Hepatocyte (in vitro differentiated cells): Measurements from ENCODE around the gene TUBB2B. TPM values are rescaled to one million over a fixed set of nuclear protein-coding genes. Genes with fewer than 3 reads are reported as not detected.

Experiments used
- DNase-seq: peaks from one replicate; pipeline ENCODE4 v3.0.0-alpha.2; 2016; ENCODE audit warnings: low spot score
- H2AFZ ChIP-seq: fragments of 200-600 bp; sonication (generic); 2 replicates; pipeline ENCODE4 v1.6.0; 2016; ENCODE audit warnings: antibody characterized with exemption, mild to moderate bottlenecking
- H3K27ac ChIP-seq: fragments of 200-600 bp; sonication (generic); 2 replicates; pipeline ENCODE4 v1.5.1; 2016; ENCODE audit warnings: mild to moderate bottlenecking
- H3K27me3 ChIP-seq: fragments of 200-600 bp; sonication (generic); 2 replicates; pipeline ENCODE4 v1.6.1; 2016
- H3K36me3 ChIP-seq: fragments of 200-600 bp; sonication (generic); replicated peaks from 2 replicates; pipeline ENCODE4 v1.5.1; 2016; ENCODE audit warnings: low read depth; ENCODE audit not compliant: insufficient read depth
- H3K4me1 ChIP-seq: fragments of 200-600 bp; sonication (generic); 2 replicates; pipeline ENCODE4 v1.5.1; 2016; ENCODE audit warnings: mild to moderate bottlenecking, moderate library complexity; ENCODE audit not compliant: insufficient read depth
- H3K4me2 ChIP-seq: fragments of 200-600 bp; sonication (generic); 2 replicates; pipeline ENCODE4 v1.6.0; 2016
- H3K4me3 ChIP-seq: fragments of 200-600 bp; sonication (generic); 2 replicates; pipeline ENCODE4 v1.5.1; 2016; ENCODE audit warnings: mild to moderate bottlenecking
- H3K79me2 ChIP-seq: fragments of 200-600 bp; sonication (generic); 2 replicates; pipeline ENCODE4 v1.6.0; 2017; ENCODE audit warnings: mild to moderate bottlenecking
- H3K9me2 ChIP-seq: fragments of 200-600 bp; sonication (generic); replicated peaks from 2 replicates; pipeline ENCODE4 v1.6.0; 2017; ENCODE audit warnings: mild to moderate bottlenecking; ENCODE audit not compliant: insufficient read depth
- H3K9me3 ChIP-seq: fragments of 200-600 bp; sonication (generic); 2 replicates; pipeline ENCODE4 v1.5.1; 2016; ENCODE audit warnings: low read depth, mild to moderate bottlenecking
- H4K20me1 ChIP-seq: fragments of 200-600 bp; sonication (generic); 2 replicates; pipeline ENCODE4 v1.6.0; 2016; ENCODE audit warnings: mild to moderate bottlenecking; ENCODE audit not compliant: insufficient read depth, poor library complexity, severe bottlenecking
- EZH2 ChIP-seq: fragments of 200-600 bp; sonication (generic); IDR thresholded peaks from 2 replicates; pipeline ENCODE4 v1.6.1; 2016; ENCODE audit warnings: antibody characterized with exemption, mild to moderate bottlenecking, borderline replicate concordance
- EZH2phosphoT487 ChIP-seq: fragments of 200-600 bp; sonication (generic); IDR thresholded peaks from one replicate; pipeline ENCODE4 v1.6.1; 2018; ENCODE audit warnings: antibody characterized with exemption, mild to moderate bottlenecking, low read depth, moderate library complexity; ENCODE audit not compliant: unreplicated experiment, severe bottlenecking
- WGBS: methylation state at CpG from one replicate; pipeline ENCODE4 v1.1.6; 2016; ENCODE audit warnings: low lambda C conversion rate; ENCODE audit errors: missing lambda C conversion rate; 5-methylcytosine and 5-hydroxymethylcytosine counted together
- polyA plus RNA-seq: library from polyadenylated mRNA; unstranded; fragments of >200 nt; fragmentation: Nextera tagmentation; extraction: Ambion mirVana; gene quantifications from 2 replicates; pipeline ENCODE4 v1.2.1, GENCODE V29; 2016
- total RNA-seq: library from RNA; depleted of rRNA; stranded (reverse); fragments of >200 nt; gene quantifications from 2 replicates; pipeline ENCODE4 v1.2.3, GENCODE V29; 2014
- TF ChIP-seq, protein P1 (sequence below): fragments of 200-600 bp; sonication (generic); IDR thresholded peaks from 2 replicates; pipeline ENCODE4 v1.5.1; 2016; ENCODE audit warnings: antibody characterized with exemption, mild to moderate bottlenecking; ENCODE audit not compliant: poor library complexity

The TUBB2B gene
- total and polyA plus RNA-seq, 2 experiments from 2014 or later: 36.4 to 72.0 TPM

DNA sequence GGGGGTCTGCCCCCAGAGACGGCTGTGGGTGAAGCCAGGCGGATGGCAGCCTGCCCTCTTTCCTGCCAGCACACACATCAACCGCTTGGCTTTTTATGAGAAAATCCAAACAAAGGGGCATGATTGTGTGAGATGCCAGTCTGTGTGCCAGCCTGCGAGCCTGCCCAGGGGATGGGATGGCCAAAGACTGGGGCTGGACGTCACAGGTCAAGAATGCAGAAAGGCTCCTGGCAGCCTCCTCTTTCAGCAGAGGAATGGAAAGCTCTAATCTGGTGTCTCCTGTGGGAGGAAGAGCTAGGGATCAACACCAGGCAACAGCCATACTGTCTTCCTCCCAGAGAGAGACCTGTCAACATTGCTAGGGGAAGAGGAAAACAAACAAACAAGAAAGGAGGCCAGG is 15.8 kb downstream of the TUBB2B start:
- WGBS: 89% methylated on average over 5 of the region's 5 CpGs
- TF ChIP-seq EZH2 (no peak), EZH2phosphoT487 (no peak)
- TF ChIP-seq, protein P1, sequence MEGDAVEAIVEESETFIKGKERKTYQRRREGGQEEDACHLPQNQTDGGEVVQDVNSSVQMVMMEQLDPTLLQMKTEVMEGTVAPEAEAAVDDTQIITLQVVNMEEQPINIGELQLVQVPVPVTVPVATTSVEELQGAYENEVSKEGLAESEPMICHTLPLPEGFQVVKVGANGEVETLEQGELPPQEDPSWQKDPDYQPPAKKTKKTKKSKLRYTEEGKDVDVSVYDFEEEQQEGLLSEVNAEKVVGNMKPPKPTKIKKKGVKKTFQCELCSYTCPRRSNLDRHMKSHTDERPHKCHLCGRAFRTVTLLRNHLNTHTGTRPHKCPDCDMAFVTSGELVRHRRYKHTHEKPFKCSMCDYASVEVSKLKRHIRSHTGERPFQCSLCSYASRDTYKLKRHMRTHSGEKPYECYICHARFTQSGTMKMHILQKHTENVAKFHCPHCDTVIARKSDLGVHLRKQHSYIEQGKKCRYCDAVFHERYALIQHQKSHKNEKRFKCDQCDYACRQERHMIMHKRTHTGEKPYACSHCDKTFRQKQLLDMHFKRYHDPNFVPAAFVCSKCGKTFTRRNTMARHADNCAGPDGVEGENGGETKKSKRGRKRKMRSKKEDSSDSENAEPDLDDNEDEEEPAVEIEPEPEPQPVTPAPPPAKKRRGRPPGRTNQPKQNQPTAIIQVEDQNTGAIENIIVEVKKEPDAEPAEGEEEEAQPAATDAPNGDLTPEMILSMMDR: no peak
- no peak overlapping the region for H2AFZ ChIP-seq
- no peaks in the 10 kb centered on the region for H3K36me3 ChIP-seq
- H3K27ac ChIP-seq: no peak overlapping the region
- H3K9me3 ChIP-seq: no peaks in the 10 kb centered on the region
- peaks cover 7% of the 10 kb centered on the region for H3K4me1 ChIP-seq
- DNase-seq: no peak
- no peaks in the 10 kb centered on the region for H3K79me2 ChIP-seq
- H3K9me2 ChIP-seq: no peaks in the 10 kb centered on the region
- H3K27me3 ChIP-seq: no peaks in the 10 kb centered on the region
- no peaks in the 10 kb centered on the region for H4K20me1 ChIP-seq
- no peak overlapping the region for H3K4me2 ChIP-seq
- no peak overlapping the region for H3K4me3 ChIP-seq

DNA sequence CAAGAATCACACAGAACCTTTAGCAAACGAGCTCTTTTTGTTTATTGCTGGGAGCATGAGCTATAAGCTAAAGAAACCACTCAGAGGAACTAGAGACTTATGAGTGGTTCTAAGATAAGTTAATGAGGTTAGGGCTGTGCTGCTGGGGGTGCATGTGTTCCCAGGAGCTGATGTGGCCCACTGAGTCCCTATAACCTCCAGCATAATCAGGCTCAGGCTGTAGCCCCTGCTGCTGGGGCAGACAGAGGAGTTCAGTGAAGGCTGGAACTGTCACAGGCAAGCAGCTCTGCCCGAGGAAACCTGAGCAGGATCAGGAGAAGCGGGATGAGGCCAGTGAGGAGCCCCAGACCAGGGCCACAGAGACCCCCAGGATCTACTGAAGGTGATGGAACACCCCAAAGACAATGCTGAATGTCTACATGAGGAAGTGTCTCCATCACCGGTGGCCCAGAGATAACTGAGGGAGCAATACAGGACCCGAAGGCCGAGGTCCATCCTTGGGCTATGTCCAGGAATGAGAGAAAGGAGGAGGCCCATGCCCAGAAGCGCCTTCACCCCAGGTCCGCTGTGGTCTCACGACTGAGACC is 17.3 kb downstream of the TUBB2B start:
- Histone ChIP-seq H3K79me2 (no peaks in the 10 kb centered on the region), H3K9me2 (no peaks in the 10 kb centered on the region), H4K20me1 (no peaks in the 10 kb centered on the region), H2AFZ (no peak overlapping the region), H3K36me3 (no peaks in the 10 kb centered on the region), H3K4me2 (no peak overlapping the region), H3K4me3 (no peak overlapping the region), H3K27ac (peak overlapping the region; percentile 80), H3K4me1 (peaks cover 7% of the 10 kb centered on the region), H3K27me3 (no peaks in the 10 kb centered on the region), H3K9me3 (no peaks in the 10 kb centered on the region)
- 93% methylated on average over 9 of the region's 9 CpGs for WGBS
- TF ChIP-seq EZH2phosphoT487 (no peak), EZH2 (no peak)
- TF ChIP-seq, protein P1: no peak
- DNase-seq: no peak

DNA sequence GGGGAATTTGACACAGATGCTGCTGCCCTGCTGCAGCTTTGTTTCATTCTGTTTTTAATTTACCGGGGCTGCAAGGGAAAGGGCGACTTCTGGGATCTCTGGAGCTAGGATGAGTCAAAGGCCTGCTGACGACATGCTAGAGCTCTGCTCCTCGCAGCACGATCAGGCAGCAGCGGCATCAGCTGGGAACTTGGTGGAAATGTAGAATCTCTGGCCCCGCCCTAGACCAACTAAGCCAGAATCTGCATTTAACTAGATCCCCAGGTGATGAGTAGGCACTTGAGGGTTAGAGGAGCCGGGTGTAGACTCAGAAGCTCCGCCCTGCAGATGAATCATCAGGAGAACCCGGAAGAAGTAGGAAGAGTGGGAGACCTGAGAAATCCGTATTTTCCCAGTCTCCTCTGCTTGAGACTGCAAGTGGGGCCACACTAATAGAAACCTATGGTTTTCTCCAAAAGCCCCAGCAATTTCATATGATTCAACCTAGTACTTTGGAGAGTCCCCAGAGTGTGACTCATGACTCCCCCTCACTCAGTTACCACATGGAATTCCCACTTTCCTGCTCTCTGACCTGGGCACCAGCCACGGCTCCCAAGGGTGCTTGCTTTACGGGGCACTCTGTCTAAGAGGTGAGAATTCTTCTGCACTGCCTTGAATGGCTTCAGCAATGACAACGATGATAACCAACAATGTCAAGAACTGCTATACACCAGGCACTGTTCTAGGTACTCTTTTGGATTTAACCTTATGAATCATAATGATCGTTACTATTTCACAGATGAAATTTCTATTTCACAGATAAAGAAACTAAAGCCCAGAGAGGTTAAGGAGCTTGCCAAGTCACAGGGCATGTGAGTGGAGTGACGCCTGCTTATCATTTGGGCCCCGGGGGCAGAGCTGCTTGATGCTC is 18.1 kb downstream of the TUBB2B start:
- no peak overlapping the region for H3K4me3 ChIP-seq
- DNase-seq: peak; percentile 95
- TF ChIP-seq, protein P1: peak; percentile 48
- TF ChIP-seq EZH2 (no peak), EZH2phosphoT487 (no peak)
- peak overlapping the region; percentile 66 for H3K4me2 ChIP-seq
- H3K27ac ChIP-seq: peak overlapping the region; percentile 80
- no peaks in the 10 kb centered on the region for H4K20me1 ChIP-seq
- H3K27me3 ChIP-seq: no peaks in the 10 kb centered on the region
- no peaks in the 10 kb centered on the region for H3K36me3 ChIP-seq
- WGBS: 34% methylated on average over 17 of the region's 17 CpGs
- no peaks in the 10 kb centered on the region for H3K79me2 ChIP-seq
- H3K9me2 ChIP-seq: no peaks in the 10 kb centered on the region
- peak overlapping the region; percentile 30 for H2AFZ ChIP-seq
- peaks cover 7% of the 10 kb centered on the region for H3K4me1 ChIP-seq
- no peaks in the 10 kb centered on the region for H3K9me3 ChIP-seq
